OCI-LY3 (cell line): ENCODE results near the gene RAE1.

Experiments
- CTCF ChIP-seq: fragments of 200-600, 300-600 bp; sonication (generic); IDR thresholded peaks from 2 replicates; pipeline ENCODE4 v1.5.1; 2014; ENCODE audit warnings: antibody characterized with exemption, low read length, low read depth
- EZH2phosphoT487 ChIP-seq: fragments of 200-600 bp; shearing (Covaris generic); IDR thresholded peaks from 2 replicates; pipeline ENCODE4 v1.6.1; 2018; ENCODE audit warnings: antibody characterized with exemption, mixed run types, low read depth

DNA sequence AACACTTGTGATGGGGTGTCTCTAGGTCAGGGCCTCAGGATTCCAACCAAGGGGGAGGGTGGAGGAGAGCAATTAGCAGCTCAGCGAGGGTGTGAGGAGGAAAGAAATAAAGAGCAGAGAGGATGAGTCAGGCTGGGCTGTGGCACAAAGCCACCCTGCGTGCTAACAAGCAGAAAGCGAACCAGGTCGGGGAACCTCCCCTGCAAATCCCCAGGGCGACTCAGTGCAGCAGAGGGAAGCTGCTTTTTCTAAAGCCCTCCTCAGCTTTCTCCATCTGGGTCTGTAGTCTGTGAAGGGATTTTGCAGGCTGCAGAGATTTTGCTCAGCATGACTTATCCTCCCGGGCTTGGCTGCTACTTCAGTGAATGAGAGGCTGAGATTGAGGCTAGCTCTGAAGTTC is 28.0 kb upstream of the RAE1 start:
- TF ChIP-seq CTCF (no peak), EZH2phosphoT487 (no peak)
